ENCODE results near the gene RPS18. TPM values are rescaled to one million over a fixed set of nuclear protein-coding genes. Genes with fewer than 3 reads are reported as not detected.

RPS18 gene
- total and polyA plus RNA-seq, 2 of the 13 experiments (the other 11 are each of a cell fraction or from before 2014, with no cell fraction given) = 3,896 to 5,806 TPM

GRCh38 chr6:33317669-33318425, 46.0 kb downstream of the RPS18 start, which contains the start of gene ZBTB22 (continued):
- TF ChIP-seq RERE (CRISPR knock-in tag; IDR thresholded peaks at IDR 0.05; ENCODE audit: low read depth) (no peak), BRD4 (CRISPR knock-in tag; IDR thresholded peaks at IDR 0.05) (no peak), BCL6 (CRISPR knock-in tag; IDR thresholded peaks at IDR 0.05) (no peak), ZNF101 (CRISPR knock-in tag; IDR thresholded peaks at IDR 0.05; ENCODE audit: borderline replicate concordance, low read depth) (no peak), NFYB (CRISPR knock-in tag; IDR thresholded peaks at IDR 0.05) (peak; percentile 88), KLF15 (CRISPR knock-in tag; IDR thresholded peaks at IDR 0.05; ENCODE audit: borderline replicate concordance) (no peak; the same call in 1 of the 2 replicates), ARNTL (CRISPR knock-in tag; IDR thresholded peaks at IDR 0.05) (no peak; the same call in 1 of the 2 replicates), ZNF513 (CRISPR knock-in tag; conservative IDR thresholded peaks at IDR 0.05) (no peak), ZNF646 (CRISPR knock-in tag; IDR thresholded peaks at IDR 0.05) (no peak), ZBTB10 (CRISPR knock-in tag; IDR thresholded peaks at IDR 0.05; ENCODE audit: borderline replicate concordance) (no peak), ZNF451 (CRISPR knock-in tag; IDR thresholded peaks at IDR 0.05) (peak; percentile 67; the same call in 1 of the 2 replicates), ZNF124 (CRISPR knock-in tag; IDR thresholded peaks at IDR 0.05) (no peak)

All from HepG2 (cell line).